NCI-H2029 (cell line): ENCODE results near the gene SRGAP2C.
"Not testable (repeated sequence)": the region's sequence is repeated elsewhere in the genome, so short reads cannot be mapped to it uniquely, and the experiment has no call there.

Source experiments
- DNase-seq: peaks from one replicate; lab custom pipeline; 2025; lab: John Stamatoyannopoulos, UW

SRGAP2C gene

DNA sequence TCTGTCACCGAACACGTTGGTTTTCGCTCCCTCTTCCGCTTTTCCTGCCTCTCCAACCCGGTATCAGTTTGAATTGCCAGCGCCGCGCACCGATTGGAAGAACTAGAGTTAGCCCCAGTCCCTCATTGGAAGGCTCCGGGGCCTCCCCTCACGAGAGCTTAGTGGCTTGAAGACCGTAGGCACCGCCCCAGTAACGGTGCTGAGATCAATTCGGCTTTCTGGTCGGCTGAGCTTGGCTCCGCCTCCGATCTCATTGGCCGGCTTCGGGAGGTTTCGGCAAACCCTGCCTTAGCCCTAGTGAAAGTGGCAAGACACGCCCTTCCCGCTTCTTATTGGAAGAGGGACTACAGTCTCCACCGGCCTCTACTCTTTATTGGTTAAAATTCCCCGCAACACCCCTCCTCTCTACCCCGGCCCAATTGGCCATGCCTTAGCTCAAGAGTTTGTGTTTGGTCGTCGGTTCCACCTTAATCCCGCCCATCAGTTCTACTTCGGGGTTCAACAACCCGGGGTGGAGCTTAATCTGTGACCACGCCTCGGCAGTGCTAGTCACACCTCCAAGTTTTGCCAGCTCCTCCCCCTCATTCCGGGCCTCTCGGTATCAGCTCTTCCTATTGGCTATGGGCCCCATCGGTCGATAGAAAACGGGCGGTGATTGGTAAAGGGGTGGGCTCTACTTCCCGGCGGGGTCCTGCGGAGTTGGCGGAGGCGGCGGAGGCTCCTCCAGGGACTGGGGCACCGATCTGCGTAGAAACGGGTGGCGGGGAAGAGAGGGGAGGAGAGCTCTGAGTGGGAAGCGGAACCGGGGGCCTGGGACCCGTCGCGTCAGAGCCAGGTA, at the start of gene SRGAP2C, which contains the start of gene FAM72B:
Gene SRGAP2C, plus strand, starts transcription at position 686 of the 838 bp plus-strand sequence. CDS start 2,472 bp downstream, outside the sequence.
Gene FAM72B, minus strand, starts transcription at position 51 of the 838 bp plus-strand sequence. CDS start 851 bp downstream, outside the sequence.
- peak; percentile 89 for DNase-seq

DNA sequence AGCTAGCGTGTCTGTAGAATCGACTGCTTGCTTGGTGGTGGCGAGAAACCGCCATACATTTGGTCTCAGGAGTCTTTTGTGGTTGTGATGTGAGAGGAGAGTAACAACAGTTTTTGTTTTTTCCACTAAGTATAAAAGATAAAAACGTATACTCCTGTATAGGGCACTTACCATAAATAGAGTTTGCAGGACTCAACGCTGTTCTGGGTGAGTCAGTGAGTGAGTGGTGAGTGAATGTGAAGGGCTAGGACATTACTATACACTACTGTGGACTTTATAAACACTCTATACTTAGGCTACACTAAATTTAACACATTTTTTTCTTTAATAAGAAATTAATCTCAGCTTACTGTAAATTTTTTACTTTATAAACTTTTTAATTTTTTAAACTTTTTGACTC, 44.4 kb upstream of the SRGAP2C start:
- not testable (repeated sequence) for DNase-seq

- not testable (repeated sequence) for DNase-seq
Measured at GRCh38 chr1:121148489-121149190, 36.1 kb upstream of the SRGAP2C start.

GRCh38 chr1:121151294-121151693, 33.5 kb upstream of the SRGAP2C start:
- not testable (repeated sequence) for DNase-seq

DNA sequence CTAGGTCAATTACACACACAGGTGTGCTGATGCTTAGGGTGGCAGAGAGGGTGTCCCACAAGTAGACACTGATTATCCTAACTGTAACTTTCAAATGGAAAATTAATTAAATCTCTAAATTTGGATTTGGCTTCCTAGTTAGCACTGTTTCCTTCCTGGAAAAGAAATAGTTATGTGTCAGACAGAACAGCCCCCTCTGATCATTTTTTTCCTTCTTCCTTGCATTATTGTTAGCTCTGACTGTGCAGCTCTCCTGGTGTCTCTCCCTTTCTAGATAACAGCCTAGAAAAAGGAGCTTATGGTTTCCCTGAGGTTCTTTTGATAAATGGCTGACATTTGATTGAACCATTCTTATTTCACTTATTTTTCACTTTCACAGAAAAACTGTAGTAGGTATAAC, 32.0 kb upstream of the SRGAP2C start:
- not testable (repeated sequence) for DNase-seq

- DNase-seq: not testable (repeated sequence)
Measured at GRCh38 chr1:121154811-121155210, 30.0 kb upstream of the SRGAP2C start.

DNA sequence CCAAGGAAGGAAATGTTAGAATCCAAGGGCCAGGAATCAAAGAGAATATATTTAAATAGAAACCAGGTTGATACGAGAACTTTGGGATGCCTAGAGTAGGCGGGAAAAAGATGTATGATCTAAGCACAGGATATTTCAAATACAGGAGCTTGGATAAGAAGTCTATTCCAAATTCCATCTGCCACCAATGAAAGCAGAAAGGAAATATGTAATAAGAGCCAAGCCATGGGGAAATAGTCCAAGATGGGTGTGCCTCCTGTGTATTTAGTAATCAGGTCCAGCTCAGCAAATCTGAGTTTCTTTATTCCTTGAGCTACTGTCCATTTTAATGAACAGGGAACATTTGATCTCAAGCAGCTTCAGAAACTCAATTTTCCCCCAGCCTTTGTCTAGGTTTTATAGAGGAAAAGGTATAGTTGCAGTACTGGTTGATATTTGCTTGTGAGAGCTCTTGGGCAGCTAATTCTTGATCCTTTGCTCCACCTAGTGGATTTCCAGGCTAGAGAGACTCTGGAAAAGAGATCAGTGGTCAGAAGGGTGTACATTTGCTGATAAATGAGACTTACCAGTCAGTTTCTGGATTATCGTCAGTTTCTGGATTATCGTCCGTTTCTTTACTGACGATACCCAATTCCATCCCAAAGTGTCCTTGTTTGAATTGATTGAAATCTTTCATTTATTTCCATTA, 29.0 kb upstream of the SRGAP2C start:
- not testable (repeated sequence) for DNase-seq

- not testable (repeated sequence) for DNase-seq
Measured at GRCh38 chr1:121156958-121157603, 27.7 kb upstream of the SRGAP2C start.

GRCh38 chr1:121157609-121158008, 27.2 kb upstream of the SRGAP2C start:
- DNase-seq: not testable (repeated sequence)

GRCh38 chr1:121160118-121160517, 24.7 kb upstream of the SRGAP2C start:
- not testable (repeated sequence) for DNase-seq

GRCh38 chr1:121161199-121161901, 23.4 kb upstream of the SRGAP2C start:
- not testable (repeated sequence) for DNase-seq

DNA sequence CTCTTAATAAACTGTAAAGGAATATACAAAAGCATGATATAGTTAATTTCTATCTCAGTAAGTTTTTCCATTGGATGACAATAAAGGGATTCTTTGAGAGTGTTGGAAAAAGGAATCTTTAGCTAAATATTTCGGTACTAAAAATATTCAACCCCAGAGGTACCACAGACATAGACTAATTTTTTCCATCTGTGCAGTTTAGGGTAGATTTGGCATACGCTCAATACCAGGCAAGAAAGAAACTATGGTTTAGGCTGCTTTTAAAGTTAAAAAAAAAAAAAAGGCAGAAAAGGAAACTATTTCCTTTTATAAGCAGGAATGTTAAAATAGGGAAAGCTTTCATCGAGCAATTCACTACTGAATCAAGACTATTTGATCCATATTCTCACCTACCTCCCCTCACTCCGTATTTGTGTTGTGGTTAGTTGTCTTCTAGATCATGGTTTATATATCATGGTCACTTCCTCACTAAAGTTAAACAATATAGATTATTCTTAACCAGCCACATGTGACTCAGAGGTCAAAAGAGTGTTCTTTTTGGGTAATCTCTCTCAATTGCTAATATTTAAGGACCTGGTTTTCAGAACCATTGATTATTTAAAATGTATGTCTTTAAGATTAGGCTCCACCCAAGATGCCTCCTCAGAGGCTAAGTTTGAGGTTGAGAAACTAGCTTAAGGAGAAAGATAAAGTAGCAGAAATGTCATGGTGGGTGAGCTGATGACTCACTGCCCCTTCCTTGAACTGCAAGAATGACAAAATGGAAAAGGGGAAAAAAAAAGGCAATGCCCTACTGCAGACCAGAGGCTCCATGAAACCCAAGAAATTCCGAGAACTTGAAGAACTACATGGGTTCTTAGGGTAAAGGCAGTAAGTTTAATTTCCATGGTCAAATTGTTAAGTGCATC, 20.7 kb upstream of the SRGAP2C start:
- not testable (repeated sequence) for DNase-seq

DNA sequence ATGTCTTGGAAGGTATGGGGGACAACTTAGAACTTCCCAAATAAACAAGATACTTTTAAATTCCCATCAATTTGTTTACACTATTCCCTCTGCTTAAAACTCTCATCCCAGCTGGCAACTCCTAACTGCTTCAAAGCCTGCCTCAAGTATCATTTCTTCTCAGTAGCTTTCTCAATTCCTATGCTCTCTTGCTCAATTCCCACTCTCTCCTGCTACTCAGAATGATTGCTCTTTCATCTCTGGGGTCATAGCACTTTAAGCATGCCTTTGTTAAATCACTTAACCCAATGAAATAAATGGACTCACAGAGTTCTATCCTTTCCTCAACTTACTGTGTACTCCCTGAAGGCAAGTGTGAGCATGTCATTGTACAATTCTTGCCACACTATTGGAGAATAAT, 19.5 kb upstream of the SRGAP2C start:
- not testable (repeated sequence) for DNase-seq

DNA sequence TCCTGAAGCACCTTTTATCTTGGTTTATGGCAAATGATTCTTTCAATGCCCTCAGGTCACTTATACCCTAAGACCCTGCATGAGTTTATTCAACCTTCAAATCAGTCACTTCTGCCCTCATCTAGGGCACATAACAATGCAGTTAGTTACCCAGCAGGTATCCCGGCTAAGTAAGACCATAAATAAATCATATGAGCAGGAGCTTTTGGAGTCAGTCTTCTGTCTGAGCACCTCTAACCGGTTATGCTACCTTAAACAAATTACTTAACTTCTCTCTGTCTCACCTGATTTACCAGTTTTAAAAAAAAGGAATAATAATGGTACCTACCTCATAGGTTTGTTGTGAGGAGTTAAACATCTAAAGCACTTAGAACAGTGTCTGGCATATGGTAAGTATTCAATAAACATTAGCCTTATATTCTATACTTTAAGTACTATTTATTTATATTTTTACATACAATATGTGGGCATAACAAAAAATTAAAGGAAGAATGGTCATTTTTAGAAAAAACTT, 17.5 kb upstream of the SRGAP2C start:
- not testable (repeated sequence) for DNase-seq

- not testable (repeated sequence) for DNase-seq
Measured at GRCh38 chr1:121168152-121168668, 16.6 kb upstream of the SRGAP2C start.

- DNase-seq: not testable (repeated sequence)
Measured at GRCh38 chr1:121176649-121177048, 8.1 kb upstream of the SRGAP2C start.

- DNase-seq: not testable (repeated sequence)
Measured at GRCh38 chr1:121178197-121178596, 6.6 kb upstream of the SRGAP2C start.

- not testable (repeated sequence) for DNase-seq
Measured at GRCh38 chr1:121183867-121184266, 908 bp upstream of the SRGAP2C start.

DNA sequence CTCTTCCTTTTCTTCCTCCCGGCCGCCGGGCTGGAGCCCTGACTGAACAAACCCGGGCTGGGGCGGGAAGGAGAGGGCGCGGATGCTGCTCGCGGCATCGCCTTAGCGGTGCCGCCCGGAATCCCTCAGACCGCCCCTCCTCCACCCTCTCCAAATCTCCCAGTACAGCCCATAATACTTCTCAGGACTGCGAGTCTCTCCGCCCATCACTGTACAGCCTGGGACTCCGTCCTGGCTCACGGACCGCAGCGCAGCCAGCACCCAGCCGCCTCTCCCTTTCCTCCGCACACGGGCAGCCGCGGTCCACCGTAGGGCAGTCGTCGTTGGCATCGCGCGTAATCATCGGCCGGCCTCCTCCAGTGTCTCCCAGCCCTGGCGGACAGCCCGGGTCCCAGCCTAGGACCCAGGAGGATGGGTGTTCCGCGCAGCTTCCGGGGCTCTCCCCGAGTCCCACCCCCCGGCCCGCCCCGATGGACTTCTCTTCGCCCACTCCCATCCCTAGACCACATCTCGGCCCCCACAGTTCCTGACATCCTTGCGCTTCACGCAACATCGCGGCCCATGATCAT, 449 bp downstream of the SRGAP2C start:
- DNase-seq: not testable (repeated sequence)
